VCaP (cell line): ENCODE data around the gene SLC44A3.

Experiments used
- H3K27ac ChIP-seq: fragments of 450-650 bp; 2 replicates; pipeline ENCODE4 v1.5.1; 2017
- CTCF ChIP-seq: fragments of 450-650 bp; conservative IDR thresholded peaks from 2 replicates; pipeline ENCODE4 v1.5.1; 2017; ENCODE audit warnings: mild to moderate bottlenecking, moderate library complexity

SLC44A3 gene

DNA sequence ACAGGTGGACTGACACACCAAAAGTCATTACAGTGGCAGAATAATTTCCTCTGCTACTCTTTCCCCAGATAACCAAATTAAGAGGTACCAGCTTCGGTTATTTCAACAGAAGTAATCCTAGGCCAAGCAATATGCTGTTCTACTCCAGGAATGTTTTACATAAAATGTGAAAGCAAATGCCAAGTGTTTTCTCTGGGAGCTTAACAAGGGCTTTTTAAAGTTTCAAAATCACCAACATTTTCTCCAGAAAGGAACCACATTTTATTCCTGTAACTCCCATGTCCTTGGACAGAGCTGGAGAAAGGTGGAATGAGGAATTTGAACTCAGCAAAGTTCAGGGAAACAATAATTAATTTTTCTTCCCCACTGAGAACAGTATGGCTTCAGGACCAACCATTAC lies 79.6 kb downstream of the SLC44A3 start:
- no peak overlapping the region for H3K27ac ChIP-seq
- TF ChIP-seq CTCF: no peak

GRCh38 chr1:94901841-94902240 lies 81.7 kb downstream of the SLC44A3 start:
- TF ChIP-seq CTCF: no peak
- H3K27ac ChIP-seq: no peak overlapping the region

- H3K27ac ChIP-seq: no peak overlapping the region
- no peak for TF ChIP-seq CTCF
Observed at GRCh38 chr1:94903280-94904009, 83.3 kb downstream of the SLC44A3 start.

DNA sequence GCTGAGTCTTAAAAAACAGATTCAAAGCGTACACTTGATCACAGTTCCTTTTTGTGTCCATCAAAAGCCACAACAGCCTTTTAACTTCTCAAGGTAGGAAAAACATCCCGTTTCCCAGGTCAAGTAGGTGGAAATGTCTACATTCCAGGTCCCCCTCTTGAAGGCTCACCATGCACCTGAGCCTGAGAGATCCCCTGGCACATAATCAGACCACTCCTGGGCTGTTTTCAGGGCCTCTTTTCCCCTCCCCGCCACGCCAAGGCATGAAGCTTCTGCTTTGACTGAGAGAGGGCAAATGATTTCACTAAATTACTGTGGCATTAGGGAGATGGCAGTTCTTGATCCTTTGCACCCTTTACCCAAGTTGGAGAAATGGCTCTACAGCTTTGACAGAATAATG lies 85.0 kb downstream of the SLC44A3 start:
- TF ChIP-seq CTCF: no peak
- no peak overlapping the region for H3K27ac ChIP-seq

- H3K27ac ChIP-seq: no peak overlapping the region
- no peak for TF ChIP-seq CTCF
Observed at GRCh38 chr1:94906382-94906781, 86.2 kb downstream of the SLC44A3 start.

- no peak overlapping the region for H3K27ac ChIP-seq
- TF ChIP-seq CTCF: no peak
Observed at GRCh38 chr1:94907136-94907535, 87.0 kb downstream of the SLC44A3 start.

GRCh38 chr1:94908190-94908589 lies 88.0 kb downstream of the SLC44A3 start:
- TF ChIP-seq CTCF: no peak
- no peak overlapping the region for H3K27ac ChIP-seq
